BLaER1 treated with 17β-estradiol and CSF1 and Interleukin-3, amounts not matched to agents 10 nM and 100 nM (cell line): Measurements from ENCODE around the gene MAGEB3.
A peak's percentile ranks its signal among the peaks of the same experiment; 100 is the strongest.

Experiments used
- H3K27ac ChIP-seq, 11 experiments: shearing (Covaris generic); formaldehyde crosslinking; 2 replicates each; pipeline ENCODE4 v1.8.1; 2022
- H3K27me3 ChIP-seq, 11 experiments: shearing (Covaris generic); formaldehyde crosslinking; 2 replicates each; pipeline ENCODE4 v1.8.1; 2022
- H3K36me3 ChIP-seq, 11 experiments: shearing (Covaris generic); formaldehyde crosslinking; 2 replicates each; pipeline ENCODE4 v1.8.1; 2022
- H3K4me1 ChIP-seq, 10 experiments: shearing (Covaris generic); formaldehyde crosslinking; 2 replicates each; pipeline ENCODE4 v1.8.1; 2022
- H3K4me2 ChIP-seq, 11 experiments: shearing (Covaris generic); formaldehyde crosslinking; 2 replicates each; pipeline ENCODE4 v1.8.1; 2022
- H3K4me3 ChIP-seq, 10 experiments: shearing (Covaris generic); formaldehyde crosslinking; 2 replicates each; pipeline ENCODE4 v1.8.1; 2022
- H3K9ac ChIP-seq, 11 experiments: shearing (Covaris generic); formaldehyde crosslinking; 2 replicates each; pipeline ENCODE4 v1.8.1; 2022
- H3K9me3 ChIP-seq, 11 experiments: shearing (Covaris generic); formaldehyde crosslinking; replicated peaks in 1 of 11; 2 replicates each; pipeline ENCODE4 v1.8.1; 2022
- H4K20me1 ChIP-seq, 11 experiments: shearing (Covaris generic); formaldehyde crosslinking; 2 replicates each; pipeline ENCODE4 v1.8.1; 2022
- Cebpa-rat ChIP-seq, 11 experiments: shearing (Covaris generic); IDR thresholded peaks; 2 replicates each; pipeline ENCODE4 v1.8.1; 2022

Gene MAGEB3

DNA sequence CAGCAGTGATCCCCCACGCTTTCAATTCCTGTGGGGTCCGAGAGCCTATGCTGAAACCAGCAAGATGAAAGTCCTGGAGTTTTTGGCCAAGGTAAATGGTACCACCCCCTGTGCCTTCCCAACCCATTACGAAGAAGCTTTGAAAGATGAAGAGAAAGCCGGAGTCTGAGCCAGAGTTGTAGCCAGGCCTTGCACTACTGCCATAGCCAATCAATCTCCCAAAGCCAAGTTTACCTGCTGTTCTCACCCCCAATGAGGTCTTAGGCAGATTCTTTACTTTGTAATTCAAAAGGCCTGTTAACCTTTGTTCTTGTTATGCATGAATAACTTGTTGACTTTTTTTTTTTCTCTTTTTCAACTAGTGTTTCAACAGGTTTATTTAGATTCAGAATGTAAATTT, 11.1 kb upstream of the MAGEB3 start:
- peaks cover 0 to 19% (median 5%) of the 10 kb centered on the region in 11 experiments; a peak in 6 of 22 replicates for H3K9me3 ChIP-seq
- no peaks in the 10 kb centered on the region for H3K27me3 ChIP-seq
- TF ChIP-seq Cebpa-rat (IDR thresholded peaks at IDR 0.05) = no peak
- peaks cover 0 to 20% (median 15%) of the 10 kb centered on the region in 10 experiments; a peak in 15 of 20 replicates for H3K4me1 ChIP-seq
- H3K9ac ChIP-seq = no peak overlapping the region
- no peaks in the 10 kb centered on the region for H3K36me3 ChIP-seq
- no peaks in the 10 kb centered on the region for H4K20me1 ChIP-seq
- H3K4me3 ChIP-seq = no peak overlapping the region
- H3K27ac ChIP-seq = no peak overlapping the region
- H3K4me2 ChIP-seq = no peak overlapping the region

DNA sequence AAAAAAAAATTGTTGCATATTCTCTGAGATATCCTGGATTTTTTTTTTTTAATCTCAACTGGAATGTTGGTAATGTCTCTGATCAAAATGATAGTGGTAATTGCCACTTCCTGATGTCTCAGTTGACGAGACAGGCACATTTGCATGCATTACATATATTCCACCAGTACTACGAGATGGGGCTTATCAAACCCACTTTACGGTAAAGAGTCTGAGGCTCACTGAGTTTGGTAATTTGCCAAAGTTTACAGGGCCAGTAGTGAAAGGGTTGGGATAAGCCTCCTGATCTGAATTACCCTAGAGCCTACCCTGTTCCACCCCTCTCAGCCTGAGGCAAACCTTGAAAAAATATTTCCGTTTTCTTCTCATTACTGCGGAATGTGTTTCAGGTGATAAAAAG, 9.8 kb upstream of the MAGEB3 start:
- TF ChIP-seq Cebpa-rat (IDR thresholded peaks at IDR 0.05) = no peak
- Histone ChIP-seq H3K9me3 (peaks cover 0 to 13% (median 0%) of the 10 kb centered on the region in 11 experiments; a peak in 3 of 22 replicates), H4K20me1 (no peaks in the 10 kb centered on the region), H3K4me3 (no peak overlapping the region), H3K4me2 (no peak overlapping the region), H3K36me3 (no peaks in the 10 kb centered on the region), H3K27ac (no peak overlapping the region), H3K9ac (no peak overlapping the region), H3K27me3 (no peaks in the 10 kb centered on the region), H3K4me1 (peaks cover 0 to 20% (median 15%) of the 10 kb centered on the region in 10 experiments; a peak in 15 of 20 replicates)

DNA sequence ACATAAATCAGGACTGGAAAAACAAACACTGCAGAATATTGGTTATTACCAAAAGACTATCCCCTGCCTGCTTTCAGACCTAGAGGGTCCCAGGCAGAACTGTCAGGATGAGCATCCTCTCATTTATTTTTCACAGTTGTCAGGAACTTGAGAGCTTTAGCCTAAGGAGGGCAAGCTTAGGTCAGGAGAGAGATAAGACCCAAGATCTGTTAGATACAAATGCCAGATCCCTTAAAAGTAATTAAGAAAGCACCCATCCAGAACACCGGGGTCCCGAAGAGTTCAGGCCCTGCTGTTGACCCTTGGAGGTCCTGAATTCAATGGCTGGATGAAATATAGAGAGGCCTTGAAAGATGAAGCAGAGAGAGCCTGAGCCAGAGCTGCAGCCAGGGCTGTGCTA, 5.9 kb upstream of the MAGEB3 start:
- Histone ChIP-seq H3K4me2 (no peak overlapping the region), H3K27me3 (no peaks in the 10 kb centered on the region)

DNA sequence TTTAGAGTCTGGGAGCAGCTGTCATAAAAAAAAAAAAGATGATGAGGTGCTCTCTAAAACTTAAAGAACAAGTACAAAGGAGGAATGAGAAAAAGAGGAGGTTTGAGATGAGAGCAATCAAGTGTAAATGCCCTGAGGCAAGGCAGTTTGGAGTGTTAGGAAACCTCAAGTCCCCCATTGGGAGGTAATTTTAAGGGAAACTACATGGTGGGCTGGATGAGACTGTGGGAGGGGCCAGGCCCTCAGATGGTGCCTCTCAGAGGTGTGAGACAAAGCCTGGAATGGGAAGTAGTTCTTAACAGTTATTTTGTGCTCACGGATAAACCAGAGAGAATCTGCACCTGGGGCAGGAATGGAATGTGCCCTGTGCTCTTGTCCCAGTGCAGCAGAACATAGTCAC, 1.9 kb upstream of the MAGEB3 start:
- Histone ChIP-seq H3K9ac (no peak overlapping the region), H3K36me3 (no peaks in the 10 kb centered on the region), H3K27ac (no peak overlapping the region), H3K4me2 (peak overlapping the region in 8 of 11 experiments; percentile 20 to 64 (median 56); a peak in 15 of 22 replicates), H3K4me1 (peaks cover 0 to 15% (median 10%) of the 10 kb centered on the region in 10 experiments; a peak in 13 of 20 replicates), H4K20me1 (no peaks in the 10 kb centered on the region), H3K9me3 (peaks cover 0 to 8% (median 4%) of the 10 kb centered on the region in 11 experiments; a peak in 9 of 22 replicates), H3K27me3 (no peaks in the 10 kb centered on the region), H3K4me3 (no peak overlapping the region)
- TF ChIP-seq Cebpa-rat (IDR thresholded peaks at IDR 0.05) = no peak

More for the DNA sequence above, 5.9 kb upstream of the MAGEB3 start:
- no peak for TF ChIP-seq Cebpa-rat (IDR thresholded peaks at IDR 0.05)
- H3K4me3 ChIP-seq = no peak overlapping the region
- H3K9ac ChIP-seq = no peak overlapping the region
- H3K9me3 ChIP-seq = peaks cover 0 to 7% (median 0%) of the 10 kb centered on the region in 11 experiments; a peak in 1 of 22 replicates
- H3K27ac ChIP-seq = no peak overlapping the region
- no peaks in the 10 kb centered on the region for H3K36me3 ChIP-seq
- no peaks in the 10 kb centered on the region for H4K20me1 ChIP-seq
- peaks cover 0 to 15% (median 10%) of the 10 kb centered on the region in 10 experiments; a peak in 13 of 20 replicates for H3K4me1 ChIP-seq

DNA sequence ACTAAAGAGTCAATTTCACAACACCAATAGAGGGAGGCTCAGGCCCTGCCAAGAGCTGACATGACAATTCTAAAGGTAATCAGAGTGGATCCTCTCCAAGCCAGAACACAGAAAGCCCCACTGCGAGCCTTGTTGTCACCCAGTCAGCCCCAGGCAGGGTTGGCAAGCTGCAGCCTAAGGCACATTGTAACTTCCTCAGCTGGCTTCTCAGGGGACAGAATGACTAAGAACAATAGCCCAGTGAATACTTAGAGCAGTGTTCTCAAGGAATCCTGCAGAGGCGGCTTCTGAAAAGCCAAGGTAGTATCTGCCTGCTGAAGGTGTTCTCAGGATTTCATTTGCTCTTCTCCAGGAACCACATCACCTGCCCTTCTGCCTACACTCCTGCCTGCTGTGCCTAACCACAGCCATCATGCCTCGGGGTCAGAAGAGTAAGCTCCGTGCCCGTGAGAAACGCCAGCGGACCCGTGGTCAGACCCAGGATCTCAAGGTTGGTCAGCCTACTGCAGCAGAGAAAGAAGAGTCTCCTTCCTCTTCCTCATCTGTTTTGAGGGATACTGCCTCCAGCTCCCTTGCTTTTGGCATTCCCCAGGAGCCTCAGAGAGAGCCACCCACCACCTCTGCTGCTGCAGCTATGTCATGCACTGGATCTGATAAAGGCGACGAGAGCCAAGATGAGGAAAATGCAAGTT, 11.4 kb downstream of the MAGEB3 start, which contains the start of gene MAGEB4:
TSS of gene MAGEB4 (plus strand) at position 277 of the 692 bp plus-strand sequence. CDS start at position 413, 136 bp downstream.
- TF ChIP-seq Cebpa-rat (IDR thresholded peaks at IDR 0.05) = 0 out of 22 replicates have a peak, but pooled peaks of 1 of the 11 experiments have one; percentile 17
- no peak within 1 kb of the TSS for H3K9ac ChIP-seq

DNA sequence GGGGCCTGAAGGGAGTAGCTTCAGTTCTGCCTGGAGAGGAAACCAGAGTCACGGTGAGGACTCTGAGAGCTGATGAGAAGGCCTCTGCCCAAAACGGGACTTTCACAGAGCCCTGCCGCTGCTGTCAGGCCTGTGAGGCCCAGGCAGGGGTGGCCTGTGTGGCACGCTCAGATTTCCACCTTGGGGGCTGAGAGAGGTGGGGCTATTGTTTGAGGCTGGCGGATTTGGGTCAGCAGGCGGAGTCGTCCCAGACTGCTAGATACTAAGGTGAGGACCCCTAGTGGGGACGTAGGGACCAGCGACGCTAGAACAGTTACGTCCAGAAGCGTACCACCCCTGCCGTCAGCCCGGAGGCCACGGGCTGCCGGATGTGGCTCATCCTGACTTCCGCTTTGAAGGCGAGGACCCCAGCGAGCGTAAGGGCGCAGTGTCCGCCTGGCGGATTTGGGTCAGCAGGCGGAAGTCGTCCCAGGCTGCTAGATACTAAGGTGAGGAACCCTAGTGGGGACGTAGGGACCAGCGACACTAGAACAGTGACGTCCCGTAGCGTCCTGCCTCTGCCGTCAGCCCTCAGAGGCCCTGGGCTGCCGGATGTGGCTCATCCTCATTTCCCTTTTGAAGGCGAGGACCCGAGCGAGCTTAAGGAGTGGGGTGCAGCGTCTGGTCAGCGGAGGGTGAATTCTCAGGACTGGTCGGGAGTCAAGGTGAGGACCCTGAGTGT, 16.5 kb downstream of the MAGEB3 start, which contains the start of gene MAGEB1:
TSS of gene MAGEB1 (plus strand) at position 378 of the 721 bp plus-strand sequence. CDS start 3,348 bp downstream, outside the sequence.
- peaks cover 0 to 15% (median 10%) of the 10 kb centered on the region in 11 experiments; a peak in 14 of 22 replicates for H3K9me3 ChIP-seq
- H3K4me3 ChIP-seq = no peak within 1 kb of the TSS
- no peak within 1 kb of the TSS for H3K27ac ChIP-seq
- H4K20me1 ChIP-seq = no peaks in the 10 kb centered on the region
- H3K4me2 ChIP-seq = no peak within 1 kb of the TSS
- no peak for TF ChIP-seq Cebpa-rat (IDR thresholded peaks at IDR 0.05)
- no peaks in the 10 kb centered on the region for H3K4me1 ChIP-seq
- H3K9ac ChIP-seq = no peak within 1 kb of the TSS
- H3K36me3 ChIP-seq = no peaks in the 10 kb centered on the region
- H3K27me3 ChIP-seq = no peaks in the 10 kb centered on the region

More for the DNA sequence above, 11.4 kb downstream of the MAGEB3 start, which contains the start of gene MAGEB4:
- Histone ChIP-seq H3K27me3 (no peaks in the 10 kb centered on the region), H3K4me3 (no peak within 1 kb of the TSS), H3K4me2 (no peak within 1 kb of the TSS), H3K27ac (no peak within 1 kb of the TSS), H3K9me3 (peaks cover 0 to 4% (median 3%) of the 10 kb centered on the region in 11 experiments; a peak in 11 of 22 replicates), H3K36me3 (no peaks in the 10 kb centered on the region), H3K4me1 (no peaks in the 10 kb centered on the region), H4K20me1 (no peaks in the 10 kb centered on the region)

DNA sequence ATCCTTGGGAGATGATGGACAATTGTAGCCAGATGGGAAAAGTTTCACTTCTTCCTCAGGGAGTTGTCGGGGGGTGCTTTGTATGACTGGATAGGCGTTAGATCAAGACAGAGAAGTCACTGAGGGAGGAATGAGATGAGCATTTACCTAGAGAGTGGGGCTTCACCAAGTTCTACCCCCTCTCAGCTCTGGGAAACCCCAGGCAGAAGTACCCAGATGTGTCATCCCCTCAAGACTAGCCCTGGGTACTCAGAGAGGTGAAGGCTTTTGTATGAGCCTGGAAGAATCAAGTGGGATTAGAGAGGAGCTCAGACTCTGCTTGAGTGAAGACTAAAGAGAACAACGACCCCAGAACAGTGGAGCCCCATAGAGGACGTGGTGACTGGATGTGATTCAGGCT, 18.4 kb downstream of the MAGEB3 start:
- no peak for TF ChIP-seq Cebpa-rat (IDR thresholded peaks at IDR 0.05)
- Histone ChIP-seq H3K4me2 (no peak overlapping the region), H3K4me3 (no peak overlapping the region), H3K9me3 (peaks cover 0 to 15% (median 10%) of the 10 kb centered on the region in 11 experiments; a peak in 14 of 22 replicates), H3K9ac (no peak overlapping the region), H3K27ac (no peak overlapping the region), H3K27me3 (no peaks in the 10 kb centered on the region), H3K4me1 (no peaks in the 10 kb centered on the region), H4K20me1 (no peaks in the 10 kb centered on the region), H3K36me3 (no peaks in the 10 kb centered on the region)

DNA sequence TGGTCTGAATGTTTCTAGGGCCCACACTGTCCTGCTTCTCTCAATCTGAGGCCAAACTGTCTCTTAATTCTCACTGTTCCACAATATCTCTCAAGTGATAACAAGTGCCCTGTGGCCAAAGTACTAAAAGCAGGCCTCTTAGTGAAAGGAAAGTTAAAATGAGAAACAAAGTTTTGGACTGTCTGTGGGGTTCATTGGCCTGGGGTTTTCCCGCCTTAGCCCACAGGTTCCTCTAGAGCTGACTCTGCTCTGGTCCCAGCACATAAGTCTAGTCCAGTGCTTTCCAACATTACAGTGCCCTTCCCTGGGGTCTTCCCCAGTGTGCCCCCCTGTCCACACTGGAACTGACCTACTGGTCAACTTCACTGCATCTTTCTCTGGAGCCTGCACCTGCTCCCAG, 22.8 kb downstream of the MAGEB3 start:
- no peak overlapping the region for H3K4me3 ChIP-seq
- H3K27ac ChIP-seq = no peak overlapping the region
- H3K9ac ChIP-seq = no peak overlapping the region
- peaks cover 0 to 24% (median 20%) of the 10 kb centered on the region in 11 experiments; a peak in 16 of 22 replicates for H3K9me3 ChIP-seq
- no peaks in the 10 kb centered on the region for H3K27me3 ChIP-seq
- H3K4me1 ChIP-seq = no peaks in the 10 kb centered on the region
- H3K4me2 ChIP-seq = no peak overlapping the region
- H4K20me1 ChIP-seq = no peaks in the 10 kb centered on the region
- TF ChIP-seq Cebpa-rat (IDR thresholded peaks at IDR 0.05) = no peak
- H3K36me3 ChIP-seq = no peaks in the 10 kb centered on the region

DNA sequence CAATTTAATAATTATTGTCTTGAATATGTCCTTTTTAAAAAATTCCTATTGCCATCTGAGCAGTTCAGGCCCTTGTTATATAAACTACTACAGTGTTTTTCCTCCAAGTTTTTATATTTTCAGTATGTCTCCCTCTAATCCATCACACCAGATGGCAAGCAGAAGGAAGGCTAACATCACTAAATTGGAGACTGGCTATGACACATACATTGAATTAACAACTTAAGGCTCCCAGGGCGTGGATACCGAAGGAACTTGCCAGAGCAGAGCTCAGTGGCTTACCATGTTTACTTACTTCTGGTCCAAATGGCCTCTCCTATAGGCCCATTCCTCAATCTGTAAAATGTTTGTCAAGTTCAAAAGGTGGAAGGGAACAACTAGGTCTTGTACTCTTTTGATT, 29.5 kb downstream of the MAGEB3 start:
- Histone ChIP-seq H4K20me1 (no peaks in the 10 kb centered on the region), H3K9ac (no peak overlapping the region), H3K4me2 (no peak overlapping the region), H3K27me3 (no peaks in the 10 kb centered on the region), H3K27ac (no peak overlapping the region), H3K36me3 (no peaks in the 10 kb centered on the region), H3K4me1 (no peaks in the 10 kb centered on the region), H3K9me3 (peaks cover 0 to 21% (median 16%) of the 10 kb centered on the region in 11 experiments; a peak in 16 of 22 replicates), H3K4me3 (no peak overlapping the region)
- no peak for TF ChIP-seq Cebpa-rat (IDR thresholded peaks at IDR 0.05)
